Measurements from ENCODE around the gene PLCB2.

Gene PLCB2, protein sequence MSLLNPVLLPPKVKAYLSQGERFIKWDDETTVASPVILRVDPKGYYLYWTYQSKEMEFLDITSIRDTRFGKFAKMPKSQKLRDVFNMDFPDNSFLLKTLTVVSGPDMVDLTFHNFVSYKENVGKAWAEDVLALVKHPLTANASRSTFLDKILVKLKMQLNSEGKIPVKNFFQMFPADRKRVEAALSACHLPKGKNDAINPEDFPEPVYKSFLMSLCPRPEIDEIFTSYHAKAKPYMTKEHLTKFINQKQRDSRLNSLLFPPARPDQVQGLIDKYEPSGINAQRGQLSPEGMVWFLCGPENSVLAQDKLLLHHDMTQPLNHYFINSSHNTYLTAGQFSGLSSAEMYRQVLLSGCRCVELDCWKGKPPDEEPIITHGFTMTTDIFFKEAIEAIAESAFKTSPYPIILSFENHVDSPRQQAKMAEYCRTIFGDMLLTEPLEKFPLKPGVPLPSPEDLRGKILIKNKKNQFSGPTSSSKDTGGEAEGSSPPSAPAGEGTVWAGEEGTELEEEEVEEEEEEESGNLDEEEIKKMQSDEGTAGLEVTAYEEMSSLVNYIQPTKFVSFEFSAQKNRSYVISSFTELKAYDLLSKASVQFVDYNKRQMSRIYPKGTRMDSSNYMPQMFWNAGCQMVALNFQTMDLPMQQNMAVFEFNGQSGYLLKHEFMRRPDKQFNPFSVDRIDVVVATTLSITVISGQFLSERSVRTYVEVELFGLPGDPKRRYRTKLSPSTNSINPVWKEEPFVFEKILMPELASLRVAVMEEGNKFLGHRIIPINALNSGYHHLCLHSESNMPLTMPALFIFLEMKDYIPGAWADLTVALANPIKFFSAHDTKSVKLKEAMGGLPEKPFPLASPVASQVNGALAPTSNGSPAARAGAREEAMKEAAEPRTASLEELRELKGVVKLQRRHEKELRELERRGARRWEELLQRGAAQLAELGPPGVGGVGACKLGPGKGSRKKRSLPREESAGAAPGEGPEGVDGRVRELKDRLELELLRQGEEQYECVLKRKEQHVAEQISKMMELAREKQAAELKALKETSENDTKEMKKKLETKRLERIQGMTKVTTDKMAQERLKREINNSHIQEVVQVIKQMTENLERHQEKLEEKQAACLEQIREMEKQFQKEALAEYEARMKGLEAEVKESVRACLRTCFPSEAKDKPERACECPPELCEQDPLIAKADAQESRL

DNA sequence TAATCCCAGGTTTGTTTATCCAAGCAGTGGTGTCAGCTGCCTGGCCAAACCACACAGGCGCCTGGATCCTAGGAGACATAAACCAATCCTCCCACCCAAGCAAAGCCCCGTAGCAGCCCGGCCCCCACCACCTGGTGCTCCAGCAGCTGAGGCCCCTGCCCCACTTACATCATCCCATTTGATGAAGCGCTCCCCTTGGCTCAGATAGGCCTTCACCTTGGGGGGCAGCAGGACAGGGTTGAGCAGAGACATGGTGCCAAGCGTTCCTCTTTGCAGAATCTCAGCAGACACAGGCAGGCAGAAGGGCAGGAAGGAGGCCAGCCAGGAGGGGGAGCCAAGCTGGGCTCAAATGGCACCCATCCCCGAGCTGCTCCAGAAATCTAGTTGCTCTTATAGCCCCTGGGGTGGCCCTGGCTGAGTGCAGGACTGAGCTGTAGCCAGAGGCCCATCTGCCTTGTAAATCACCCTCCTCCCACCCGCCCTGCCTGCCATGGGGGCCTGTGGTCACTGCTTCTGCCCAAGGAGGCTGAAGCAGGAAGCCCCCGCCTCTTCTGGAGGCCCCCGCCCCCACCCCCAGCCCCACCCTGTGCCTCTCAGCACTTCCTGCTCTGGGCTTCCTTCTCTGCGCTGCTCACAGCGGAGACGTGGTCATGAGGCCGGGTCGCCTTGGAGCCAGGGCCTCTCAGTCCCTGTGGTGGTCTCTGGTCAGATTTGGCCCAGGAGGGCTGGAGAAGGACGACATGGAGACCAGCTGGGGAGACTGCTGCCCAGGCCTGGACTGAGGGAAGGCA, at the start of gene PLCB2:
PLCB2 (minus strand) TSS at position 515 of the 791 bp plus-strand sequence; CDS start at position 252, 263 bp downstream.
- DNase-seq (ENCODE audit: low spot score), result peak; percentile 78

DNA sequence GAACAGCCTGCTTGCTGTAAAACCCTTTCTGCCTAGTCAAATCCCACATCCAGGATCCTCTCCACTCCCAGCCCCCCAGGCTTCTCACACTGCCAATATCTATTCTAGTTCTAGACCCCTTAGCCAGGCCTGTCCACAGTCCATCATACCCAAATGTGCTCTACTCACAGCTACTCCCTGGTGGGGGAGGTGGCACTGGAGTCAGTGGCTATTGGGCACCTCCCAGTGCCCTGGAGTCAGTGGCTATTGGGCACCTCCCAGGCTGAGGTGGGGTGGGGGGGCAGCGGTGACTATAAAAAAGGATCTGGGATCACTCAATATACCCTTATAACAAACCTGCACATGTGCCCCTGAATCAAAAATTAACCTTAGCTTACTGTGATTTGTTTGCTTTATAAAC, 49.5 kb upstream of the PLCB2 start:
- no peak for DNase-seq (ENCODE audit: low spot score)

DNA sequence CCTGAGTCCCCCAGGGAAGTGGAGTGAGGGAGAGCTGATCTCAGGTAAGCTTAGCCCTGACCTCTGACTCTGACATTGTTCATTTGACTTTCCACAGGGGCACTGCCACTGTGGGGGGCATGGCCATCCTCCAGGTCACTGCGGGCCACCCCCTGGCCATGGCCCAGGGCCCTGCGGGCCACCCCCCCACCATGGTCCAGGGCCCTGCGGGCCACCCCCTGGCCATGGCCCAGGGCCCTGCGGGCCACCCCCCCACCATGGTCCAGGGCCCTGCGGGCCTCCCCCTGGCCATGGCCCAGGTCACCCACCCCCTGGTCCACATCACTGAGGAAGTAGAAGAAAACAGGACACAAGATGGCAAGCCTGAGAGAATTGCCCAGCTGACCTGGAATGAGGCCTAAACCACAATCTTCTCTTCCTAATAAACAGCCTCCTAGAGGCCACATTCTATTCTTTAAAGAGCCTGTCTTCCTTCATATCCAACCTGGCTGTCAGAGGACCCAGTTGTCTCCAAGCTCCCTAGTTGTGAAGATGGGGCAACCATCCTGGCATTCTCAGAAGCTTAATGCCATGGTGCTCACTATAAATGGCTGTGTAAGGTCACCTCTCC, 48.3 kb upstream of the PLCB2 start:
- DNase-seq (ENCODE audit: low spot score), result no peak

DNA sequence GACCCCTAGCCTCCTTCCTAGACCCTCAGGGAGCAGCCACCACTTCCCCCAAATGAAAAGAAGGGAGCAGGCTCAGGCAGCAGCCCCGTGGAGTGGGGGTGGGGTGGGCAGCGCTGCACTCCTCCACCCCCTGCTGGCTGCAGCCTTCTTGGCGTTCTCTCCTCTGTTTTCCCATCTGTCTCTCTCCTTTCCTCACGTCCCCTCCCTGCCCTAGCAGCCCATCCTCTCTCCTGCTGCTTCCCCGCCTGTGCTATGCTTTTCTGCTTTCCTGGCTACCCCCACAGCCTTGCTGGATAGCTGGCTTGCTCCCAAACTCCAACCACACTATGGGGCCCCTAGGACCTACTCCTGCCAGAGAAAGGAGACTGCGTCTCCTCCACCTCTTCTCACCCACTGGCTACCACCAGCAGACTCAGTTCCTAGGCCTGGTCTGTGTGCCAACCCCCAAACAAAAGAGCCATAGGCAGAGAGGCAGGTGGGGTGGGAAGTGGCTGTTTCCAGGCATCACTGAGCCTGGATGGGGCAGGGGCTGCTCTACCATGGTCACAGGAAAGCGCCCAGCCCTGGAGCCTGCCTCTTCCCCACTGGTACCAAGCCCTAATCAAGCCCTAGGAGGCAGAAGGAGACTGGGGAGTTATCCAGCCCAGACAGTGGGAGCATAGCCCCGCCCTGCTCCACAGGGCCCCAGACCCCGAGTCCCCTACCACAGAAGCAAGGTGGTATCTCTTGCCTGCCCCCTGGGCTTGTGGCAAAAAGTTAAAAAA, 46.9 kb upstream of the PLCB2 start:
- peak; percentile 37 for DNase-seq (ENCODE audit: low spot score)

DNA sequence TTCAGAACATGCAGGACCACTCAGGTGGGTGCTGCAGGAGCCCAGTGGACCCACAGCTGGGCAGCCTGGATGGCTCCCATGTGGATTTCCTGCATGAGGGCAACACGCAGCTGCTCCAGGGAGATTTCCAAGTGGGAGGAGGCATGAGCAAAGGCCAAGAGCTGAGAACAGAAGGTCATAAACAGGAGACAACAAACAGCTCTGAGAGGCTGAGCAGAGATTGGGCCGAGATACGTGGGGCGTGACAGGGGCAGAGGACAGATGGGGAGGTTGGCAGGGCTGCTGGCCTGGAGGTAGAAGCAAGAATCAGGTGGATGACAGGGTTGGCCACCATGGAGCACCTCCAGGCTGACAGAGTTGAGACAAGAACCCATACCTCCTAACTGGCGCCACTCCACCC, 46.0 kb upstream of the PLCB2 start:
- DNase-seq (ENCODE audit: low spot score), result no peak

DNA sequence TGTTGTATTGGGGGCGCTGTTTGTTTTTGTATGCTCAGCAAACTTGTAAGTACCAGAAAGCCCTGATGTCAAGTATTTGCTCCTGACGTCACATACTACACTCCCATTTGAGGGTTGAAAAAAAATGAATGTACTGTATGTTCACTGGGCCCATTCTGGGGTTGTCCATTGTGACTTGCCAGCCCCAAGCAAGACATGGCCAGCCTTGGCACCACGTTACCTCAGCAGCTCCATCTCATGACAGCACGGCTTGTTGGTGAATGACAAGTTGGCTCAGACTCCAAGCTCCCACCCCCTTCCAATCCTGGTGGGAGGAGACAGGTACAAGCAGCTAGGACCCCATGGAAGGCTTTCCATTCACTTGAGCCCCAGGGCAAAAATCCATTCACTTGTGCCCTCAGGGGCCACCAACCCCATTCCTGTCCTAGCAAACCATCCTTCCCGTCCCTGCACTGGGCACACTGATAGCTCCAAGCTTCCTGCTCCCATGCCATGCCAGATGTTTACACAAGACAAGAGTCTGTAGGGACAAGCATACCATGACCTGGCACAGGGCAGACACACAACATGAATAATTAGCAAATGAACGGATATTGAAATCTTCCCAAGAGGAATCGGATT, 44.7 kb upstream of the PLCB2 start:
- no peak for DNase-seq (ENCODE audit: low spot score)

DNA sequence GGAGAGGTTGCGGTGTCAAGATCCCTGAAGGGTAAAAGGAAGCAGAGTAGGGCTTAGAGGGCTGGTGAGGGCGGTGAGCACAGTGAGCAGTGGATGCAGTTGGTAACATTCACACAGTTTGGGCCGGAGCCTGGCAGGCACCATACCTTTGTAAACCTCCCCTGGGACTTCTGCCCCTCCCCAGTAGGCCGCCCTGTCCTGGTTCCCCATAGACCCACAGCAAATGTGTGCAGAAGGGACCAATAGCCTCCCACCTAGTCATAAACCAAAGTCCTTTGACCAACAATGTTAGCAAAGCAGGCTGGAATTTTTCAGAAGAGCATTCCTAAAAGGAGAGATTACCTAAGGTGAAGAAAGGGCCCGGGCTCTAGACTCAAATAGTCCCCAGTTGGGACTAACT, 41.4 kb upstream of the PLCB2 start:
- no peak for DNase-seq (ENCODE audit: low spot score)

DNA sequence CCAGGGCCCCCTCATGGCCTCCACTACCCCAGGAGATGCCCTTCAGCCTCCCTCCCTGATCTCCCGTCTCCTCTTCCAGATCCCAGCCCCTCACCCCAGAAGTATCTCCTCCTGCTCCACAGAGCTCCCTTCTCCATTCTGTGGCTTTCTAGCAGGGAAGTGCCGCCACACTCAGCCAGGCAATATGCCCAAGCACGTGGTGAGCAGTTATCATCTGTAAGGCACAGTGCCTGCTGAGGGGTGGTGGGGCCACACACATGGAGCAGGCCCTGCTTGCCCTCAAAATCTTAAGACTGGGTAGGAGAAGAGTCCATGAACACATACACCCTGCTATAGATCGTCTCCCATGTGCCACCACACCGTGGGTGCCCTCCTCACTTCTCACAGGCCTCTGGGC, 40.7 kb upstream of the PLCB2 start:
- DNase-seq (ENCODE audit: low spot score), result no peak

DNA sequence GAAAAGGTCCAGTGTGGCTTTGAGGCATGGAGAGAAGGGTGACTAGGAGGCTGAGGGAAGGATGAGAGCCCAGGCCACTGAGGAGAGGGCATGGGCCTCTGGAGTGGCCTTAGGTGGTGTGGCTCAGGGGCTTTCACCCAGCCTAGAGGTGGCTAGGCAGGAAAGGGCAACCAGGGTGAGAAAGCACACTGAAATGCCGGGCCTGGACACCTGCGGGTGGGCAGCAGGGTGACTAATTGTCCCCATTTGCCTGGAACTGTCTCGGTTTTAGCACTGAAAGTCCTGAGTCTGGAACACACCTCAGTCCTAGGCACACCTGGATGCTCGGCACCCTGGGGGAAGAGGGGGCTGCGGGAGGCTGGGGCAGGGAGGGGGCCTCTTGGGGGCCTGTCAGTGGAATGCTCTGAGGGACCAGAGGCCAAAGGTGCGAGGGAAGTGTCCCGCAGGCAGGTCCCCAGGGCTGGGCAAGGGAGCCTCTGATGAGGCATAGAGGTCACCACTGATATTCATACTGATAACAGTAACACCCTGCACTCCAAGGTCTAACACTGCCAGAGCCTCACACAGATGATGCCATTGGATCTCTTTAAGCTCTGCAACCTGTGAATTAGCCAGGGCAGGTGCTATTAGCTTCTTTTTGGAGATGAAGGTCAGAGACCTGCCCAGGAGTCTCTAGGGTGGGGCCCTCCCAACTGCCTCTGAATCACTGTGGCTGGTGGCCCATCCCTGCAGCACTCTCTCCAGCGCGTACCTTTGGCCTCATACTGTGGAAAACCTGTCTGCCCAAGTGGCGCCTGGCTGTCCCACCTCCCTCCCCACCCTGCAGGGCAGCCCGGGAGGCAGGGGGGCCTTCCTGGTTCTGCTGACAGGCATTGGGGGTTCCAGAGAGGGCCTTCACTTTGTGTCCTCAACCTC, 40.1 kb upstream of the PLCB2 start:
- no peak for DNase-seq (ENCODE audit: low spot score)

DNA sequence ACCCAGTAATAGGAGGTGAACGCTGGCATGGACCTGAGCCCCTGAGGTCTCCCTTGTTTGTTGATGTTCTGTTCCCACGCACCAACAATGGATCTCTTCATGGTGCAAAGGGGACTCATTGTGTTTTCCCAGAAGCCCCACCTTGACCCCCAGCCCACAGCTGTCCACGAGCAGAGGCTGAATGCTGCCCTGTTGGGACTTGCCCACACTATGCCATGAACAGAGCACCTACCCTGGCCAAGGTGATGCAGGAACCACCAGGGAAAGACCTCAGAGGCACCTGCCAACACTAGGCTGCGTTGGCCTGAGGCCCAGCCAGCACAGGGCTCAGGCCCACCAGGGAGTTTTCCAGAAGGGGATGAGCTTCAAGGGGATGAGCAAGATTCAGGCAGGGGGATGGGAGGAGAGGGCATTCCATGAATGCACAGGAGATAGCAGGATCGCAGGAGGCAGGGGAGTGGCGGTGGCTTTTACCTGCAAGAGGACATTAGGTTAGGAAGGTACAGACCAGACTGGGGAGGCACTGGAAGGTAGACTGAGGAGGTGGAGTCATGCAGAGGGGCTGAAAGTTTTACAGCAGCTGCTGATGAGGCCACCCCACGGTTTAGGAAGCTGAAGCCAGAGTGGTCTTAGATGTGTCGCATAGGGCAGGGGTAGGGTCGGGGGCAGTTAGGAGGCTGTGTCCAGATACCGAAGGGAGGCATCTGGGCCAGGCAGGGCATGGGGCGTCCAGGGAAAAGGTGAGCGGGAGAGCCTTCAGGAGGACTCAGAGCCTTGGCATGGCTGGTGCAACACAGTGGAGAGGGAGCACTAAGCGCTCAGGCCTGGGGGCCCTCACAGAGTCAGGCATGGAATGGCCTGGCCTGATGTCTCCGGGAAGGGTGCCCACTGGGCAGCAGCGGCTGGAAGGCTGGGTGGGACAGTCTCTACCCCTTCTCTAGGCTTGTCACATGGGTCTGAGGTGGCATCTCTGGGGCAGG, 39.1 kb upstream of the PLCB2 start:
- no peak for DNase-seq (ENCODE audit: low spot score)

DNA sequence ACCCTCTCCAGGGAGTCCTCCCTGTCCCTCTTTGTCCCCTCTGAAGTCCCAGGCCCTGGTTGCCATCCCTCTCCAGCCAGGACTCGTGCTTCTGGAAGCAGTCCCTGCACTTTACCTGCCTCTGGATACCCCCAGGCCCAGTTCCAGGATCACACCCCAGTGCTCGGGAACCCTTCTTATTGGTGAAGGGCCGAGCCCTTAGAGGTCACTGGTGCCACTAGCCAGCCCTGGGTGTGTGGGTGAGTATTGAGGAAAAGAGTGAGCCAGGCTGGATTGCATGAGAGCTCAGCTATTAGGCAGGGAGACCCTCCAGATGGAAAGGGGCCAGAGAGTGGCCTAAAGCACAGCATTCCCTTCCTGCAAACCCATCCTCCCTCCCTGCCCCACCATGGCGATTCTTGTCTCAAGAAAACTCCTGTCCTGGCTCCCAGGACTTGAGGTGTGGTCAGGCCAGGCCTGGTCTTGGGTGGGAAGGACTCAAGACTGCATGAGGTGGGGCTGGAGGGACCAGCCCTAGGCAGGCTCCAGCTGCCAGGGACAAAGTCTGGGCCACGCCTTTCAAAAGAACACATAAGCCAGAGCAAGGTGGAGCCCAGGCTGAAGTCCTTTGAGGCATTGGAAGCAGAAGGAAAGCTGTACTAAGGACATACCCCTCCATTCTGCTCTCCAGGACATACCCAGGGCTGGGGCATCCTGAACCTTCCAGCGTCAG, 38.3 kb upstream of the PLCB2 start:
- DNase-seq (ENCODE audit: low spot score), result no peak

DNA sequence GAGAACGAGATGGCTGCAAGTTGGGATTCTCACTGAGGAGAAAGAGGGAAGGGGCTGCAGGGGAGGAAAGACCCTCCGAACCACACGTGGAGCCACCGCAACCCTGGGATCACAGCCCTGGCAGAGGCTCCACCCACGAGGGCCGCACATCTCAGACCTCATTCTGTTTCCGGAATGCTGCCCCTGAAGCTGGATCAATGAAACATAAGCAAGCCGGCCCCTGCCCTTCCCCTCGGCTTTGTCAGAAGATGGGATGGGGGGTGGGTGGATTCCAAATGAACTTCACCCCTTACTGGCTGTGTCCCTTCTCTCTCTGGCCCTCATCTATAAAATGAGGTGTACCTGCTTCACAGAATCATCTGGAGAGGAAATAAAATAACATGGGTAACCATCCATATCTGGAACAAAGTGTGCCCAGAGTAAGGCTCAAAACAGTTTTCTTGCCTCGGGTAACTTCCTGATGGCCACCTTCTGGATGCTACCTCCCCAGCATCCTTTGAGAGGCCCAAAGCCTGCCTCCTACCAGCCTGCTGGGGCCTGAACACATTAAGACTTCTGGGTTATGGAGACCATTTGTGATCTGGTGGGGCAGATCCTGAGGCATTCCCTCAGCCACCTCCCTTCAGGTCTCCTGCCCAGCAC, 37.6 kb upstream of the PLCB2 start:
- DNase-seq (ENCODE audit: low spot score), result no peak

DNA sequence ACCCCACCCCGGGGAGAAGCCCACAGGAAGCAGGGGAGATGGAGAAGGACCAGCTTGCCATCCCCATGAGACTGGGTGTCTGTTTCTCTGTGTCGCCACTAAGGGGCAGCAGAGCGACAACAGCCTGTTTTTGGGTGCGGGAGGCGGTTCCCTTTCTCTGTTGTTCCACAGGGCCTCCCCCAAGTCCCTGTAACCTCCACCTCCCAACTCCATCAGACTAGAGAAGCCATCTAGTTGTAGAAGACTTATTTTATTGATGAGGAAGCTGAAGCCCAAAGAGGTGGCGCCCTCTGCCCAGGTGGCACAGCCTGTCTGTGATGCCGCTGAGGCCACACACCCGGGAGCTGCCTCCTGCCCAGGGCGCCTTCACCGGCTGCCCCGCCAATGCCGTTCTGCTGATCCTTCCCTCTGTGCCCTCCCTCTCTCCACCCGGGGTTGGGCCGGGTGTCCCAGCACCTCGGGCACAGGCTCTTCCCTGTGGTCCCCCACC, 36.9 kb upstream of the PLCB2 start:
- peak; percentile 79 for DNase-seq (ENCODE audit: low spot score)

DNA sequence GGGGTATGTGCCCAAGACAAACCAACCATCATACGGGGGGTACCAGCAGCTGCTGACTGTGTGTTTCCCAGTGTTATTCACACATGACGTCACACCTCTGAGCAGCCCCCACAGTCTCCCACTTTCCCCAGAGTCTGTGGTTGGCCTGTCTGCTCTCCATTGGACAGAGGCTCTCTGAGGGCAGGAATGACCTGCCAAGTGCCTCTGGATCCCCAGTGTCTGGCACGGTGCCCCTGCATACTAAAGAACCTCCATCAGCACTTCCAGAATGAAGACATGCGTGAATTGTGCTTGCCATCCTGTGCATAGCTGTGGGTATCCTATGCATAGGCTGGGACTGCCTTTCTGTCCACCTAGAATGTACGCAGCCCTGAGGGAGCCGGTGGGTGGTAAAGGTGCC, 36.5 kb upstream of the PLCB2 start:
- no peak for DNase-seq (ENCODE audit: low spot score)

DNA sequence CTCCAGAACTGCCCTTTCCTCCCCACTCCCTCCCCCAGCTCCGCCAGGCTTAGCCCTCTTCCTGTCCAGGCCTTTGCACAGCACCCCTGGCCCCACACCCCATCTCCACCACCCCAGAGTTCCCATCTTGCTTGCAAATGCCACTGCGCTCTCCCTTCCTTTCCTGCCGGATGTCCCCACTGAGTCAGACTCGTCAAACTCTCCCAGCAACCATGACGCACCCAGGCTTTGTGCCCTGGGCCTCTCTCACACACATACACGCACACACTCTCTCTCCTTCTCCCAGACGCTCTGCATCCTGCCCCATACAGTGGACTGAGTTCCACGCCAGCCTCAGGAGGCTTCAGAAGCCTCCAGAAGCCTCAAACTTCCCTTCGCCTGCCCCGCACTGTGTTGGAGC, 35.8 kb upstream of the PLCB2 start:
- no peak for DNase-seq (ENCODE audit: low spot score)

Data from NAMALWA (cell line).